Measurements from ENCODE around the gene GIPC2.

GRCh38 chr1:78104322-78104721 lies 58.6 kb downstream of the GIPC2 start:
- TF ChIP-seq CTCF (IDR thresholded peaks at IDR 0.05) = no peak
- no peak for TF ChIP-seq POLR2A (IDR thresholded peaks at IDR 0.05)
